AG09309 (cell line): ENCODE data around the gene PLA2G4F.

Experiments used
- DNase-seq: peaks from one replicate; pipeline ENCODE4 v3.0.0-alpha.2; 2010; ENCODE audit warnings: low read depth
- H3K4me3 ChIP-seq: 2 replicates; pipeline ENCODE4 v1.5.1; 2011; ENCODE audit warnings: mild to moderate bottlenecking, low read depth, low read length, moderate library complexity; ENCODE audit not compliant: control insufficient read depth
- CTCF ChIP-seq: IDR thresholded peaks from 2 replicates; pipeline ENCODE4 v1.5.1; 2011; ENCODE audit warnings: mild to moderate bottlenecking, low read depth, low read length, inconsistent platforms; ENCODE audit not compliant: insufficient read depth, control insufficient read depth; ENCODE audit errors: missing control alignments

PLA2G4F gene

GRCh38 chr15:42194513-42194912 is 38.1 kb upstream of the PLA2G4F start:
- no peak overlapping the region for H3K4me3 ChIP-seq
- no peak for TF ChIP-seq CTCF
- DNase-seq = no peak

GRCh38 chr15:42193383-42193782 is 36.9 kb upstream of the PLA2G4F start:
- no peak for TF ChIP-seq CTCF
- no peak overlapping the region for H3K4me3 ChIP-seq
- DNase-seq = no peak

- no peak for DNase-seq
- no peak overlapping the region for H3K4me3 ChIP-seq
- no peak for TF ChIP-seq CTCF
These were observed 35.3 kb upstream of the PLA2G4F start for GRCh38 chr15:42191610-42192346.

GRCh38 chr15:42190370-42190769 is 33.9 kb upstream of the PLA2G4F start:
- no peak for DNase-seq
- no peak overlapping the region for H3K4me3 ChIP-seq
- no peak for TF ChIP-seq CTCF

- H3K4me3 ChIP-seq = no peak overlapping the region
- no peak for DNase-seq
- TF ChIP-seq CTCF = no peak
These were observed 29.4 kb upstream of the PLA2G4F start for GRCh38 chr15:42185801-42186200.

GRCh38 chr15:42184736-42185135 is 28.3 kb upstream of the PLA2G4F start:
- DNase-seq = no peak
- TF ChIP-seq CTCF = no peak
- H3K4me3 ChIP-seq = no peak overlapping the region
